ENCODE measurements around the gene TRPC4. TPM values are rescaled to one million over a fixed set of nuclear protein-coding genes. Genes with fewer than 3 reads are reported as not detected.

The TRPC4 gene
- total RNA-seq, 2 experiments from 2014 or later, result not detected

- Histone ChIP-seq H3K4me1 (ENCODE audit: insufficient read depth, low read length) (no peaks in the 10 kb centered on the region), H3K4me3 (ENCODE audit: low read length) (no peak overlapping the region), H3K36me3 (ENCODE audit: insufficient read depth, low read length) (no peaks in the 10 kb centered on the region), H3K27ac (ENCODE audit: low read depth in 1 of 2, low read length in 2 of 2) (no peak overlapping the region), H3K27me3 (ENCODE audit: control insufficient read depth in 1 of 2, insufficient read depth in 2 of 2, low read length in 2 of 2) (no peaks in the 10 kb centered on the region), H3K9me3 (ENCODE audit: control insufficient read depth in 1 of 2, insufficient read depth in 1 of 2, low read length in 2 of 2) (peaks cover 0 to 7% of the 10 kb centered on the region in 2 experiments)
- Mint-ChIP-seq H3K27ac (no peak overlapping the region), H3K27me3 (no peaks in the 10 kb centered on the region), H3K36me3 (ENCODE audit: low read depth) (no peaks in the 10 kb centered on the region), H3K4me1 (ENCODE audit: low read depth) (no peaks in the 10 kb centered on the region), H3K4me3 (no peak overlapping the region), H3K9me3 (no peaks in the 10 kb centered on the region)
- ATAC-seq (ENCODE audit: poor library complexity) (no peak), DNase-seq (no peak)
- intact Hi-C loops (cut with DNase I, micrococcal nuclease), result no loop called here
- ChIA-PET CTCF (no interaction called here), POLR2A (no interaction called here)
- no peak for TF ChIP-seq CTCF (IDR thresholded peaks at IDR 0.05)
Measured at GRCh38 chr13:37680137-37680536, 189.4 kb downstream of the TRPC4 start.

- Mint-ChIP-seq H3K9me3 (no peaks in the 10 kb centered on the region), H3K27me3 (no peaks in the 10 kb centered on the region), H3K4me3 (no peak overlapping the region), H3K36me3 (ENCODE audit: low read depth) (no peaks in the 10 kb centered on the region), H3K4me1 (ENCODE audit: low read depth) (no peaks in the 10 kb centered on the region), H3K27ac (no peak overlapping the region)
- ChIA-PET CTCF (no interaction called here), POLR2A (no interaction called here)
- H3K36me3 ChIP-seq (ENCODE audit: insufficient read depth, low read length), result no peaks in the 10 kb centered on the region
- no peak overlapping the region for H3K4me3 ChIP-seq (ENCODE audit: low read length)
- H3K4me1 ChIP-seq (ENCODE audit: insufficient read depth, low read length), result no peaks in the 10 kb centered on the region
- ATAC-seq (ENCODE audit: poor library complexity) (no peak), DNase-seq (no peak)
- TF ChIP-seq CTCF (IDR thresholded peaks at IDR 0.05), result no peak
- peaks cover 0 to 7% of the 10 kb centered on the region in 2 experiments for H3K9me3 ChIP-seq (ENCODE audit: control insufficient read depth in 1 of 2, insufficient read depth in 1 of 2, low read length in 2 of 2)
- no peak overlapping the region for H3K27ac ChIP-seq (ENCODE audit: low read depth in 1 of 2, low read length in 2 of 2)
- no peaks in the 10 kb centered on the region for H3K27me3 ChIP-seq (ENCODE audit: control insufficient read depth in 1 of 2, insufficient read depth in 2 of 2, low read length in 2 of 2)
- intact Hi-C loops (cut with DNase I, micrococcal nuclease), result no loop called here
Measured at GRCh38 chr13:37679043-37679442, 190.5 kb downstream of the TRPC4 start.

GRCh38 chr13:37669845-37670244 is 199.7 kb downstream of the TRPC4 start:
- DNase-seq, result no peak
- Histone ChIP-seq H3K27ac (ENCODE audit: low read depth in 1 of 2, low read length in 2 of 2) (no peak overlapping the region), H3K4me1 (ENCODE audit: insufficient read depth, low read length) (no peaks in the 10 kb centered on the region), H3K4me3 (ENCODE audit: low read length) (no peak overlapping the region), H3K36me3 (ENCODE audit: insufficient read depth, low read length) (no peaks in the 10 kb centered on the region), H3K27me3 (ENCODE audit: control insufficient read depth in 1 of 2, insufficient read depth in 2 of 2, low read length in 2 of 2) (no peaks in the 10 kb centered on the region), H3K9me3 (ENCODE audit: control insufficient read depth in 1 of 2, insufficient read depth in 1 of 2, low read length in 2 of 2) (no peaks in the 10 kb centered on the region)
- no peak for TF ChIP-seq CTCF (IDR thresholded peaks at IDR 0.05)
- no peaks in the 10 kb centered on the region for H3K27me3 Mint-ChIP-seq
- no peaks in the 10 kb centered on the region for H3K36me3 Mint-ChIP-seq (ENCODE audit: low read depth)
- no peak overlapping the region for H3K4me3 Mint-ChIP-seq
- CTCF ChIA-PET, result no interaction called here
- H3K9me3 Mint-ChIP-seq, result no peaks in the 10 kb centered on the region
- no peaks in the 10 kb centered on the region for H3K4me1 Mint-ChIP-seq (ENCODE audit: low read depth)
- POLR2A ChIA-PET, result no interaction called here
- ATAC-seq (ENCODE audit: poor library complexity), result no peak
- no peak overlapping the region for H3K27ac Mint-ChIP-seq
- intact Hi-C loops (cut with DNase I, micrococcal nuclease), result no loop called here
